HUDEP-2 (cell line): ENCODE results near the gene CCL24.
"Not testable (repeated sequence)": the region's sequence is repeated elsewhere in the genome, so short reads cannot be mapped to it uniquely, and the experiment has no call there.

Source experiments
- DNase-seq, 76 experiments: peaks; one replicate each; lab custom pipeline; 2025; ENCODE audit not compliant: unreplicated experiment in 76 of 76; lab: John Stamatoyannopoulos, UW

The CCL24 gene

GRCh38 chr7:75788154-75788847, 25.3 kb downstream of the CCL24 start:
- DNase-seq, result not testable (repeated sequence)

- DNase-seq, result not testable (repeated sequence)
These were observed 30.5 kb downstream of the CCL24 start for GRCh38 chr7:75783058-75783457.

- not testable (repeated sequence) for DNase-seq
These were observed 32.8 kb downstream of the CCL24 start for GRCh38 chr7:75780647-75781273.

DNA sequence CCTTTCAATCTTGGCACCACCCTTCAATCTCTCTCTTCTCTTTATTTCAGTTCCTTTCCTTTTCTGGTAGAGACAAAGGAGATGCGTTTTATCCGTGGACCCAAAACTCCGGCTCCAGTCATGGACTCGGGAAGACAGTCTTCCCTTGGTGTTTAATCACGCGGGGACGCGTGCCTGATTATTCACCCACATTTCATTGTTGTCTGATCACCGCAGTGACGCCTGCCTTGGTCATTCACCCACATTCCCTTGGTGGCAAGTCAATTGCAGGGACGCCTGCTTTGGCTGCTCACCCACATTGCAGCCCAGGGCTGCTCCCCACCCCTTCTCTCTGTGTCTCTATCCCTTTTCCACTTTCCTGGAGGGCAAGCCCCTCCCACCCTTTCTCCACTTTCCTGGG, 34.1 kb downstream of the CCL24 start:
- not testable (repeated sequence) for DNase-seq

DNA sequence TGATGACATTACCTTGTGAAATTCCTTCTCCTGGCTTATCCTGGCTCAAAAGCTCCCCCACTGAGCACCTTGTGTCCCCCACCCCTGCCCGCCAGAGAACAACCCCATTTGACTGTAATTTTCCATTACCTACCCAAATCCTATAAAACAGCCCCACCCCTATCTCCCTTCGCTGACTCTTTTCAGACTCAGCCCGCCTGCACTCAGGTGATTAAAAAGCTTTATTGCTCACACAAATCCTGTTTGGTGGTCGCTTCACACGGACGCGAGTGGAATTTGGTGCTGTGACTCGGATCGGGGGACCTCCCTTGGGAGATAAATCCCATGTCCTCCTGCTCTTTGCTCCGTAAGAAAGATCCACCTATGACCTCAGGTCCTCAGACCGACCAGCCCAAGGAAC, 34.6 kb downstream of the CCL24 start:
- not testable (repeated sequence) for DNase-seq

DNA sequence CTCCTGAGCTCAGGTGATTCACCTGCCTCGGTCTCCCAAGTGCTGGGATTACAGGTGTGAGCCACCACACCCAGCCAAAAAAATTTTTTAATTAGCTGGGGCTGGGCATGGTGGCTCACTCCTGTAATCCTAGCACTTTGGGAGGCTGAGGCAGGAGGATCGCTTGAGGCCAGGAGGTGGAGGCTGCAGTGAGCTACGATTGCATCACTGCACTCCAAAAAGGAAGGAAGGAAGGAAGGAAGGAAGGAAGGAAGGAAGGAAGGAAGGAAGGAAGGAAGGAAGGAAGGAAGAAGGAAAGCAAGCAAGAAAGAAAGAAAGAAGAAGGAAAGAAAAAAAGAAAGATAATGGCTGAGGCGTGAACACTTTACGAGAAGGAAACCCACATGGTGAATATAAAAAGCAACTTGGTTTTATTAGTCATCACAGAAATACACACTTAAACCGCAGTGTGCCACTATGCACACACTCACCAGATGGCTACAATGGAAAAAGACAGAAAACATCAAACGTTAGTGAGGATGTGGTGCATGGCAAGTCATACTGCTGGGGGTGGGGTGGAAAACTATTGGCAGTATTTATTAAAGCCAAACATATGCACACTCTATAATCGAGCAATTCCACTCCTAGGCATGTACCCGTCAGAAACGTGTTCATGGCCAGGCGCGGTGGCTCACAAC, 37.2 kb downstream of the CCL24 start:
- no peak for DNase-seq

GRCh38 chr7:75773958-75774357, 39.6 kb downstream of the CCL24 start:
- not testable (repeated sequence) for DNase-seq

GRCh38 chr7:75772081-75773077, 41.2 kb downstream of the CCL24 start, which contains the start of gene CCL26:
CCL26 (minus strand) TSS chr7:75772211; CDS start chr7:75772176, 35 bp downstream.
- DNase-seq, result peak in 10 of 76 experiments; percentile 1 to 24 (median 4)

DNA sequence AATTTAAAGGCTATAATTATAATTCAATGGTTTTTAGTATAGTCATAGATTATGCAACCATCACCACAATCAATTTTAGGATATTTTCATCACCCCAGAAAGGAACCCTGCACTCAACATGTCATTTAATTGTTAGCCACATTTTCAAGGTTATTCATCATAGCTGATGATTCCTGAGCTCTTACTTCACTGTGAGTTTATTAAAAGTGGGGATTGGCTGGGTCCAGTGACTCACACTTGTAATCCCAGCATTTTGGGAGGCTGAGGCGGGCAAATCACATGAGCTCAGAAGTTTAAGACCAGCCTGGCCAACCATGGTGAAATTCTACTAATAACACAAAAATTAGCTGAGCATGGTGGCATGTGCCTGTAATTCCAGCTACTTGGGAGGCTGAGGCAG, 42.4 kb downstream of the CCL24 start:
- DNase-seq, result no peak

GRCh38 chr7:75762350-75762917, 51.2 kb downstream of the CCL24 start:
- peak in 12 of 76 experiments; percentile 1 to 44 (median 10) for DNase-seq

- not testable (repeated sequence) for DNase-seq
These were observed 51.8 kb downstream of the CCL24 start for GRCh38 chr7:75761801-75762200.
